Esophagus squamous epithelium (tissue), 5 donors: Measurements from ENCODE around the gene ATRNL1. TPM values are rescaled to one million over a fixed set of nuclear protein-coding genes. Genes with fewer than 3 reads are reported as not detected.

Experiments used
- DNase-seq: peaks from one replicate; lab custom pipeline; 2025; lab: John Stamatoyannopoulos, UW
- H3K27ac ChIP-seq, 4 donors: fragments of 200-600 bp; sonication (generic); one replicate each; pipeline ENCODE4 v1.5.1; 2016 to 2019; ENCODE audit warnings: mild to moderate bottlenecking in 1 of 4
- H3K27me3 ChIP-seq, 4 donors: fragments of 200-600 bp; sonication (generic); 1 replicate in 3 of 4; 2 replicates in 1 of 4; pipeline versions ENCODE4 v1.5.1 to v1.6.0; 2017 to 2021; ENCODE audit warnings: antibody characterized with exemption in 1 of 4
- H3K36me3 ChIP-seq, 3 donors: fragments of 200-600 bp; sonication (generic); one replicate each; pipeline ENCODE4 v1.5.1; 2016 to 2019
- H3K4me1 ChIP-seq, 3 donors: fragments of 200-600 bp; sonication (generic); one replicate each; pipeline ENCODE4 v1.5.1; 2017 to 2019
- H3K4me3 ChIP-seq, 4 donors: fragments of 200-600 bp; sonication (generic); 1 replicate in 3 of 4; 2 replicates in 1 of 4; pipeline ENCODE4 v1.5.1; 2016 to 2019; ENCODE audit warnings: mild to moderate bottlenecking in 2 of 4, moderate library complexity in 1 of 4
- H3K9me3 ChIP-seq, 3 donors: fragments of 200-600 bp; sonication (generic); one replicate each; pipeline ENCODE4 v1.5.1; 2016 to 2019
- POLR2A ChIP-seq, 4 donors: fragments of 450-650 bp; IDR thresholded peaks; one replicate each; pipeline ENCODE4 v1.6.1; 2017; ENCODE audit warnings: antibody characterized with exemption in 4 of 4, mild to moderate bottlenecking in 4 of 4, moderate library complexity in 3 of 4
- WGBS, 2 donors: methylation state at CpG; one replicate each; pipeline ENCODE4 v1.1.5; 2018; 5-methylcytosine and 5-hydroxymethylcytosine counted together
- intact Hi-C: fragments of 100-400 bp; cut with DNase I; formaldehyde crosslinking; loops from one replicate; pipeline ENCODE4 v1.15.0; 2022
- total RNA-seq, 4 donors: library from RNA; depleted of rRNA; stranded (reverse); fragments of >200 nt; gene quantifications; one replicate each; pipeline ENCODE4 v1.1.0, GENCODE V29; 2016
- TF ChIP-seq, protein P1 (sequence below), 6 experiments: fragments of 450-650 bp in 4 of 6; fragments of 200-600 bp in 2 of 6; sonication (generic) in 2 of 6; IDR thresholded peaks; one replicate each; pipeline ENCODE4 v1.5.1; 2016 to 2019; ENCODE audit warnings: antibody characterized with exemption in 6 of 6, mild to moderate bottlenecking in 4 of 6, moderate library complexity in 4 of 6
- donor health status: DM: yes; HTN: yes; CAD: no.

ATRNL1 gene
- total RNA-seq, 4 donors from 2014 or later = 0.64 to 15.1 (median 2.6) TPM

DNA sequence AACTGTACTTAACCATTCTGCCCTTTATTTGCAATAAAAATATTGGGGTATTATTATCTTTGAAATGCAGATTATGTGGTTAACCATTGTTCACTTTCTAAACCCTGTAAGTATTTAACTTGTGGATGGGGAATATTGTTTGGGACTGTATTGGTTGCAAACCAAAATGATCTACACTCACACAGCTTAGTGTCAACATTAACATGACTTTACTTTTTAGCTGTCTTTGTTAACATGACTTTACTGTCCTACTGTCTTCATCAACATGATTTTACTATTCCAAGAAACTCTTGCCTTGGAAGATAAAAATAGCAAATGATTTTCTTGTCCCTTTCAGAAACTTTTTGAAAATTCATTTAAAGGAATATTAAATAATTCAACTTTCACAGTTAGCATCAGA is 708.3 kb downstream of the ATRNL1 start:
- Histone ChIP-seq H3K4me1 (no peaks in the 10 kb centered on the region), H3K36me3 (no peaks in the 10 kb centered on the region), H3K27ac (no peak overlapping the region), H3K9me3 (no peaks in the 10 kb centered on the region), H3K4me3 (no peak overlapping the region), H3K27me3 (no peaks in the 10 kb centered on the region)
- intact Hi-C loops = no loop called here
- no peak for TF ChIP-seq POLR2A (IDR thresholded peaks at IDR 0.05)
- TF ChIP-seq, protein P1, sequence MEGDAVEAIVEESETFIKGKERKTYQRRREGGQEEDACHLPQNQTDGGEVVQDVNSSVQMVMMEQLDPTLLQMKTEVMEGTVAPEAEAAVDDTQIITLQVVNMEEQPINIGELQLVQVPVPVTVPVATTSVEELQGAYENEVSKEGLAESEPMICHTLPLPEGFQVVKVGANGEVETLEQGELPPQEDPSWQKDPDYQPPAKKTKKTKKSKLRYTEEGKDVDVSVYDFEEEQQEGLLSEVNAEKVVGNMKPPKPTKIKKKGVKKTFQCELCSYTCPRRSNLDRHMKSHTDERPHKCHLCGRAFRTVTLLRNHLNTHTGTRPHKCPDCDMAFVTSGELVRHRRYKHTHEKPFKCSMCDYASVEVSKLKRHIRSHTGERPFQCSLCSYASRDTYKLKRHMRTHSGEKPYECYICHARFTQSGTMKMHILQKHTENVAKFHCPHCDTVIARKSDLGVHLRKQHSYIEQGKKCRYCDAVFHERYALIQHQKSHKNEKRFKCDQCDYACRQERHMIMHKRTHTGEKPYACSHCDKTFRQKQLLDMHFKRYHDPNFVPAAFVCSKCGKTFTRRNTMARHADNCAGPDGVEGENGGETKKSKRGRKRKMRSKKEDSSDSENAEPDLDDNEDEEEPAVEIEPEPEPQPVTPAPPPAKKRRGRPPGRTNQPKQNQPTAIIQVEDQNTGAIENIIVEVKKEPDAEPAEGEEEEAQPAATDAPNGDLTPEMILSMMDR (IDR thresholded peaks at IDR 0.05) = no peak
- no peak for DNase-seq

DNA sequence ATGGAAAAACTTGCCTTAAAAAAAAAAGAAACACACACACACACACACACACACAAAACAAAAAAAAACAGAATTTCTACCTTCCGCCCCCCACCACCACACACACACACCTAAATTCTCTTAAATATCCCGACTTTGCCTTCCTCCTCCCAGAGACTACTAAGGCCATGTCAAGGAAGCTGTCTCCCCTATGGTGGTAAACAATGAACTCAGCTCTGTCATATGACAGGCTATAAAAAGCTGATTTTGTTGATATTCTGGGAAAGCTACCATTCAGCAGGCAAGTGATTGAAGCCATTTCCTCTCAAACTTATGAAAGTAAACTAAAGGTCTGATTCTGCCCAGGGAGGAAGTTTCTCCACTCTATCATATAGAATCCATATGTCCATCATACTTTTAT is 708.8 kb downstream of the ATRNL1 start:
- Histone ChIP-seq H3K4me1 (no peaks in the 10 kb centered on the region), H3K27me3 (no peaks in the 10 kb centered on the region), H3K9me3 (no peaks in the 10 kb centered on the region), H3K36me3 (no peaks in the 10 kb centered on the region), H3K4me3 (no peak overlapping the region), H3K27ac (no peak overlapping the region)
- TF ChIP-seq, protein P1 (IDR thresholded peaks at IDR 0.05) = no peak
- TF ChIP-seq POLR2A (IDR thresholded peaks at IDR 0.05) = no peak
- no peak for DNase-seq
- intact Hi-C loops = no loop called here
- WGBS, 2 donors = 56 to 58% methylated on average over 2 of the region's 2 CpGs

DNA sequence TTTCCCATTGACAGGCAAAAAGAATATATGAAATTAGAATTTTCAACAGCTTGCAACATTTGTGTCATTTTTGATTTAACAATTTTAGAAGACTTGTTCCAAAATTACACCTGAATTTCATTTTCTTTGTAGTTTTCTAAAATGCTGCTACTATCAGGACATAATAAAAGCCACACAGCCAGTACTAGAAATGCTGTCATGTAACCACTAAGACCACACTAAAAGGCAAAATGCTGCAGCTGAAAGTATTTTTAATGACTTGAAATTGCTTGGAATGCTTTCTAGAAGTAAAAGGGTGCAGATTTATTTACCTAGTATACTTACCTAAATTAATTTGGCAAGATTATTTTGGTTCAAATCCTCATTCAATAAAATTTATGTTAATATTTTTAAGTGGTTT is 709.7 kb downstream of the ATRNL1 start:
- Histone ChIP-seq H3K4me1 (no peaks in the 10 kb centered on the region), H3K27ac (no peak overlapping the region), H3K27me3 (no peaks in the 10 kb centered on the region), H3K9me3 (no peaks in the 10 kb centered on the region), H3K4me3 (no peak overlapping the region), H3K36me3 (no peaks in the 10 kb centered on the region)
- TF ChIP-seq, protein P1 (IDR thresholded peaks at IDR 0.05) = no peak
- no peak for TF ChIP-seq POLR2A (IDR thresholded peaks at IDR 0.05)
- DNase-seq = no peak
- intact Hi-C loops = no loop called here

DNA sequence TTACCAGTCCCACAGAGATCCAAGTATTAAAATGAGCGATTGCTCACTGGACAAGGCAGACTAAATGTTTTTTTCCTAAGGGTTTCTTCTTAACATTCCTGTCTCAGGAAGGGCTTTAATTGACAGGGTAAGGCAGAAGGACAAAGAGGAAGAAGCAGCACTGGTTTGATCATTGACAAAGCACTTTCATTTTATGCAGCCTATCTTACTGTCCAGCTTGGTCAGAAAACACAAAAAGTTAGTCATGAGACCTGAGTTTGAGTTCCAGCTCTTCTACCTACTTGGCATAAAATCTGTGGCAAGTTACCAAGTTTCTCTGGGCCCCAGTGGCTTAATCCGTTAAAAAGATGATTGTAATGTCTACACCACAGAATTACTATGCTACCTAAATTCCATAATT is 721.4 kb downstream of the ATRNL1 start:
- Histone ChIP-seq H3K9me3 (peaks cover 0 to 9% (median 0%) of the 10 kb centered on the region in 3 donors), H3K27ac (no peak overlapping the region), H3K27me3 (no peaks in the 10 kb centered on the region), H3K36me3 (no peaks in the 10 kb centered on the region), H3K4me1 (no peaks in the 10 kb centered on the region), H3K4me3 (no peak overlapping the region)
- intact Hi-C loops = no loop called here
- 39 to 51% methylated on average over 2 of the region's 2 CpGs for WGBS, 2 donors
- TF ChIP-seq POLR2A (IDR thresholded peaks at IDR 0.05) = no peak
- TF ChIP-seq, protein P1 (IDR thresholded peaks at IDR 0.05) = no peak
- no peak for DNase-seq

DNA sequence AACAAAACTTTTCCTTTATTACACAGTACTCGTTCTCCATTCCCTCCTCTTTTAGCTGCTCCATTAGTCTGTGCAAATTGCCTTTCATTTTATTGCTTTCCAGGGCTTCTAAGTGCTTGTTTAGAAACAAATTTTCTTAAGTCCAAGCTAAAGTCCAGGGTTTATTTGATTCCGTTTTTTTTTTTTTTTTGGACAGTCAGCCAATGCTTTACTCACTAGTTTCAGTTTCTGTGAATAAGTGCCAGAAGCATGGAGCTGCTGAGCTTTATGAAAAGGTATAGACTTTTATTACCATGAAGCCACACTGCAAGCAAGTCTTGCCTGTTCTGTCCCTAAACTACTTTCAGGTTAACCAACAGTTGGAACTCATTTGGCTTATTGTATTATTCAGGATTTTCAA is 724.8 kb downstream of the ATRNL1 start:
- no peak for DNase-seq
- Histone ChIP-seq H3K4me1 (no peaks in the 10 kb centered on the region), H3K27me3 (no peaks in the 10 kb centered on the region), H3K27ac (no peak overlapping the region), H3K36me3 (no peaks in the 10 kb centered on the region), H3K9me3 (no peaks in the 10 kb centered on the region), H3K4me3 (no peak overlapping the region)
- intact Hi-C loops = no loop called here
- TF ChIP-seq, protein P1 (IDR thresholded peaks at IDR 0.05) = no peak
- no peak for TF ChIP-seq POLR2A (IDR thresholded peaks at IDR 0.05)
- 28 to 34% methylated on average over 2 of the region's 2 CpGs for WGBS, 2 donors
